Jurkat, Clone E6-1 (cell line): ENCODE data around the gene SLCO3A1.

Experiments
- DNase-seq: peaks from one replicate; pipeline ENCODE4 v3.0.0-alpha.2; 2011; ENCODE audit warnings: low read depth, low spot score
- H3K4me3 ChIP-seq: 2 replicates; pipeline ENCODE4 v1.5.1; 2011; ENCODE audit warnings: mild to moderate bottlenecking, low read length, control low read depth, moderate library complexity

The SLCO3A1 gene

DNA sequence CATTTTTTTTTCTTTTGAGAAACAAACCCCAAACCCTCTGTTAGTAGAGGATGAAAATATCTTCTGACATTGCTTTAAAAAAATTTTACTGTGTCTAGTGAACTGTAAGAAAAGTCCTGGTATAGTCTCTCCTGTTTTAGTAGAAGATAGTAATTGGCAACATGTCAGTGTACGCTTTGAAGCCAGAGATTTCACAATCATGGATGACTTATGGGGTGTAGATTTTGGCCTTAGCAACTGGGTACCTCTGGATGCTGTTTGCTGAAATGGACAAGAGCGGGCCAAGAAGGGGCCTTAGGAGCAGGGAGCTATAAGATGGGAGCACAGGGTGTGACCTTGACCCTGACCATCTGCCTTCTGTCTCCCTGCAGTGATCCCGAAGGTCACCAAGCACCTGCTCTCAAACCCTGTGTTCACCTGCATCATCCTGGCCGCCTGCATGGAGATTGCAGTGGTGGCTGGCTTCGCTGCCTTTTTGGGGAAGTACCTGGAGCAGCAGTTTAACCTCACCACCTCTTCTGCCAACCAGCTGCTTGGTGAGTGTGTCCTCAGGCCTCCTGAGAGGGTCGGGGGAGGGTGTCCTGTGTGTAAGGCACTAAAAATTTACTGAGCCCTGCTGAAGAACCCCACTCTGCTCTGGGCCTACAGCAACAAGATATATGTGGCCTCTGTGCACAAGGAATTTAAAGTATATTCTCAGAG is 266.7 kb downstream of the SLCO3A1 start:
- no peak overlapping the region for H3K4me3 ChIP-seq
- DNase-seq, result no peak

- DNase-seq, result no peak
- no peak overlapping the region for H3K4me3 ChIP-seq
Observed at GRCh38 chr15:92121047-92121446, 267.5 kb downstream of the SLCO3A1 start.

DNA sequence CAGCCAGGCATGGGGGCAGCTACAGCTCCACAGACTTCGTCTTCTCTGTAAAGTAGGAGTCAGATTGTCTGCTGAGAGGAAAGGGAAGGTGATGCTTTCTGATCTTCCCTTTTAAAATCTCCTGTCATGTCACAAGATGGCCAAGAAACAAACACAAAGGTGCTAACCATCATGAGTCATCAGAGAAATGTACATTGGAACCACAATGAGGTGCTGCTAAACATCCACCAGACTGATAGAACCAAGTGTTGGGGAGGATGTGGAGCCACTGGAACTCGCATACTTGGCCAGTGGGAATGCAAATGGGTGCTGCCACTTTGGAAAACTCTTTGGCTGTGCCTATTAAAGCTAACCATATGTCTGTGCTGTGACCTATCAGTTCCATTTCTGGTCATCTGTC is 268.8 kb downstream of the SLCO3A1 start:
- no peak for DNase-seq
- no peak overlapping the region for H3K4me3 ChIP-seq

DNA sequence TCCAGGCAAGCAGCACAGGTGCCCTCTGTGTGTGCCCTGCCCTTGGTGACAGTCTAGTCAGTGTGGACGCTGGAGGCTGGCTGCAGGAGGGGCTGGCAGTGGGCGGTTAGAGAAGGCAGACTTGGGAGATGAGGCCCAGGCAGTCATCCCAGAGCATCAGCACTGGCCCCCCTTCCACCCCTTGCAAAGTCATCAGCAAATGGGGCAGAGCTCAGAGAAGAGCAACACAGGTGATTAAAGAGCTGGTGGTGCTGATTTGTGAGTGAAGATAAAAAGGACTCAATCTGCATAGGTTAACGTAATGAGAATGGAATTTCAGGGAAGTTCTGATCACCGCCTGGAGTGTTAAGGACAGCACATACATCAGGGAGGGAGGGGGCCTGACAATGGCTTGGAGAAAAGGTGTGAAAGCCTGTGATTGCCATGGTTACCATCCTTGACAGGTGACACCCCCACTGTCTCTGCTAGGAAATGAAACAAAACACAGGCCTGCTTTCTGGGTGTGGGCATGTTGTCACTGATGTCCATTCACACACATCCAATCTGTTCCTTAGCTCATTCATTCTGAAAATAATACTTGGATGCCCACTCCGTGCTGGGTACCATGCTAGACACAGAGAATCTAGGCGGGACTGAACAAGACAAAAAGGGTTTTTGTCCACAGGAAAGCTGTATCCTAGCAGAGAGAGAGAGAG is 270.6 kb downstream of the SLCO3A1 start:
- H3K4me3 ChIP-seq, result no peak overlapping the region
- DNase-seq, result no peak

DNA sequence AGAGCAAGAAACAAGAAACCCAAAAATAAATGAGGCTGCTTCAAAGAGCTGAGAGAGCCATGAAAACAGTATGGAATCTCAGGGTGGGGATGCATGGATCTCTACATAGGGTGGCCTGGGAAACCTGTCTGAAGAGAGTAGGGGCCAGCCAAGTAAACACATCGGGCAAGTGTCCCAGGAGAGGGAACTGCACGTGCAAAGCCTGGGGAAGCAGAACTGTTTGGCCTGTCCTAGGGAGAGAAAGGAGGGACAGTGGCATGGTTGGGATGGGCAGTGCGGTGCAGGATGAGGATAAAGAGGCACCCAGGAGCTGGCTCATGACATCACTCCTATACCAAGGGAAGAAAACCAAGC is 271.1 kb downstream of the SLCO3A1 start:
- no peak overlapping the region for H3K4me3 ChIP-seq
- no peak for DNase-seq

DNA sequence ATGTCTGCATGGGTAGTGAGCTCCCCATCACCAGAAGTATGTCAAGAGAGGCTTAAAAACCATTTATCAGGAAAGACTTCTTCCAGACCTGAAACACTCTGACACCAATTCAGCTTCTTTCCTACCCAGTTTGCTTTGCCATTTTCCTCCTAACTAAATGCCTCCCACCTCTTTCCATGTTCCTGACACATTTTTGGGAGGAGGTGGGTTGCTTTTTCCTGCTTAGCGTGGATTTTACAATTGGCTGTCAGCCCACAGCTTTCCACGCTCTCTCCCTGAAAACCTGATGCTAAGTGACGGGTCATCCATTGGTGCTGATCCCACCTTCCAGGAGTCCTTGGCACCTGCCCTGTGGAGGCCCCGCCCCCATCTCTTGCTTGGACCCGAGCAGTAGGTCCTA is 275.3 kb downstream of the SLCO3A1 start:
- H3K4me3 ChIP-seq, result no peak overlapping the region
- DNase-seq, result no peak

DNA sequence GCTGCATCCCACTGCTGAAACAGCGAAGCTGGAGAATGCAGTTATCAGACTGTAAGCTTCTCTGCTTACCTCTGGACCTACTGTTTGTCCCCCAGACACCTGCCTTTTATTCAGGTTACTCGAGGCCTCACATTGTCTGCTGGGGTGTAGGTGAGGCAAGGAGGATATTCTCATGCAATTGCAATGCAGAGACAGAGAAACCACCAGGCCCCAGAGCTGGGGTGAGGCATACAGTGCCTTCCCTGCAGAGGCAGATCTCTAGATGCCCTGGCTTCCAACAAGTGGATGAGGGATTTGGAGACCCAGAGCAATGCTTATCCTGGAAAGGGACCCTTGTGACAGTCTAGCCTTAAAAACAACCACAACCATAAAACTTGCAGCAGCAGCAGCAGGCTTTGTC is 276.7 kb downstream of the SLCO3A1 start:
- no peak overlapping the region for H3K4me3 ChIP-seq
- DNase-seq, result no peak

DNA sequence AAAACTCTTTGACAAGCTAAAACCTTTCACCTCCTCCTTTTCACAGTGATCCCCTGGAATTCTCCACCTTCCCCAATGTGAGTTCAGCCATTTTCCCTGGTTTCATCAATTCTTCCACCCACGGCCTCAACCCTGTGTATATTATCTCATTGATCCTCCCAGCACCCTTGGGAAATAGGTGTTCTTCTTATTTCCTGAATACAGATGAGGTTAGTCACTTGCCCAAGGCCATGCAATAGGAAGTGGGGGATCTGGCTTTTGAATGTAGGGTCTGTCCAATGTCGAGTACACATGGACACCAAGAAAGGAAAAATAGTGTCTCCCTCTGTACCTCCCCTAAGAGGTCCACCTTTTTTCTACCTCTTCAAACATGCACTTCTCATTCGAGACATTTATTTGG is 277.4 kb downstream of the SLCO3A1 start:
- H3K4me3 ChIP-seq, result no peak overlapping the region
- DNase-seq, result no peak

DNA sequence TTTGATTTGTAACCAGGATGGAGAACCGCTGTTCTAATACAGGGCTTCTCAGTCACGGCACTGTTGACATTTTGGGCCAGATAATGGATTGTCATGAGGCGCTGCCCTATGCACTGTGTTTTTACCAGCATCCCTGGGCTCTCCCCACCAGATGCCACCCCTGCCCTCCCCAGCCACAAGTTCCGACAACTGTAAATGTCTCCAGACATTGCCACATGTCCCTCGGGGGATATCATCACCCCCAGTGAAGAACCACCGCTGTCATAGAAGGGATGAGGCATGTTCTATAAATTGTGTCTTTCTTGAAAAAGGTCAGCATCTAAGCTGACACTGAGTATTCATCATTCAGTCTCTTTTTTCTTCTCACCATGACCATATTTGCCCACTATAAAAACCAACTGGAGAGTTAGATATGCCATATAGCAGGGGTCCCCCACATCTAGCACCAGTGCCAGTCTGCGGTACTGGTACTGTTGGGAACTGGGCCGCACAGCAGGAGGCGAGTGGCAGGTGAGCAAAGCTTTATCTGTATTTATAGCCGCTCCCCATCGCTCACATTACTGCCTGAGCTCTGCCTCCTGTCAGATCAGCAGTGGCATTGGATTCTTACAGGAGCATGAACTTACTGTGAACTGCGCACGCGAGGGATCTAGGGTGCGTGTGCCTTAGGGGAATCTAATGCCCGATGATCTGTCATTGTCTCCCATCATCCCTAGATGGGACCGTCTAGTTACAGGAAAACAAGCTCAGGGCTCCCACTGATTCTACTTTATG is 279.7 kb downstream of the SLCO3A1 start:
- no peak overlapping the region for H3K4me3 ChIP-seq
- no peak for DNase-seq

DNA sequence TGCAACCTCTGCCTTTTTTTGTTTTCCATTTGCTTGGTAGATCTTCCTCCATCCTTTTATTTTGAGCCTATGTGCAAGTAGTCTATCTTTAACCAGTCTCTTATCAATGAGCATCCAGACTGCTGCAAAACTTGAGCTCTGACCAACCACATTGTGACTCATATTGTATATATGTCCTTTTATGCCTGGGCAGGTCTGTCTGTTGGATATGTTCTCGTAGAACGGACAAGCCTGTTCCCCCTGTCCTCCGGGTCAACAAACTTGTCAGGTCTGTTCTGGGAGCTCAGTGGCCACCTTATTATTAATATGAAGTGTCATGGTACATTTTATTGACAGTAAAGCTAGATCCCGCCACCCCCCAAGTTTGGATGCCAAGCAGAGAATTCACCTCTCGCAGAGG is 287.3 kb downstream of the SLCO3A1 start:
- no peak for DNase-seq

DNA sequence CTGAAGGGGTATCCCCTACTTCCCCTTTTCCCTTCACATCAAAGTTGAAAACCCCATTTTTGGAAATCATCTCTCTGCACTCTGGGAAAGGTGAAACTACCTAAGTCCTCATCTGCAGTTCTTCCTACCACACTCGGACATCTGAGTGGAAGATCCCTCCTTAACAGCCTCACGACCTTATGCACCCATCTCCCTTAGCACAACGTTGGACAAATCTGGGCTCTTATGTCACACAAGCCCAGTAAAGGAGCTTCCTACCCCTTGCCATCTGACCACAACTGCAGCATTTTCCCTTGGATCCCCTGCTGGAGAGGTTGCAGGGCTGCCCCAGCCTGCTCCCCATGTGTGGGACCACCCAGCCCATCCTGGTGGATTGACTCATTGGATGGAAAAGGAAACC is 288.1 kb downstream of the SLCO3A1 start:
- no peak for DNase-seq
- H3K4me3 ChIP-seq, result no peak overlapping the region

More for the DNA sequence above, 287.3 kb downstream of the SLCO3A1 start:
- H3K4me3 ChIP-seq, result no peak overlapping the region

DNA sequence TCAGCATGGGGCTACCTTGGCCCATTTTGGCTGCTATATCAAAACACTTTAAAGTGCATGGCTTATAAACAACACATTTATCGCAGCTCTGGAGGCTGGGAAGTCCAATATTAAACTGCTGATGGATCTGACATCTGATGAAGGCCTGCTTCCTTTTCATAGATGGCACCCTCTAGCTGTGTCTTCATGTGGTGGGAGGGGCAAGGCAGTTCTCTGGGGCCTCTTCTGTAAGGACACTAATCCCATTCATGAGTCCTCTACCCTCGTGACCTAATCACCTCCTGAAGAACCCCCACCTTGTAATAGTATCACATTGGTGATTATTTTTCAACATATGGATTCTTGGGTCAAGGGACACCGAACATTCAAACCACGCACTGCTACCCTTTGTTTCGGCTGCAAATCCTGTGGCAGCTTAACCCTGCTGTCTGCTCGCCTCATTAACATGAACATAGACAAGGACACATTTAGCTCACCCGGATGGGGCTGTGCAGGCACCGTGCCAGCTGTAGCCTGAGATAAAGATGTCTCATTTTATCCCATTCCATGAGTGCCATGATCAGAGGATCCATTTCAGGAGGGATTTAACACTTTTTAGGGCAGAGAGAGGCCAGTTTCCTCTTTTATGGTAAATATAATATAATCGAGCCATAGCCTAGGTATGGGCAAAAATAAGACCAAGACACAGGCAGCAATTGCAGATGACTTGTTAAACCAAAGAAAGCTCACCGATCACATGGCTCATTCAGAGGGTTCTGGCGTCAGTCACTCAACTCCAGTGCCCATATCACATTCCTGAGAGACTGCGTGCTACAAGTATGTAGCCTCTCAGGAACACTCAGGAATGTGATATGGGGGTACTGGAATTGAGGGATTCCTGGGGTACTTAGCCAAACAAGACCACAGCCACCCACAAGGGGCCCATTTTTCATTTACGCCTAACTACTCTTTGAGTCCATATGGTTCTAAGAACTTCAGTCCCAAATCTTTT is 289.0 kb downstream of the SLCO3A1 start:
- H3K4me3 ChIP-seq, result no peak overlapping the region

DNA sequence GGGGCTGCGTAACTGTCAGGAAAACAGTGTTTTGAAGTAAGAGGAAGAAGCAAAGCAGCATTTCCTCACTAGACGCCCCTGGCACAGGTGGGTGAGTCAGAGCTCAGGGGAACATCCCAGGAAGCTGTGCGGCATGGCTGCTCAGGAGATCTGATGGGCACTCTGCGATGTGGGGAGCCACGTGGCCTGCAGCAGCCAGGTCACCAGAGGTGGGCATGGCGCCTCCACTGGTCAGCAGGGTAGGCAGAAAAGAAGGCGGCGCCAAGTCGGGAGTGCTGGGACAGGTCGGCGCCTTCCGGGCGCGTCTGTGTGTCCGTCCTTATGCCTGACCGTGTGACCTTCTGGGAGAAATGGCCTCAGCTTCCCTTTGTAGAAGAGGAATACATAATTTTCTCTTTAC is 290.3 kb downstream of the SLCO3A1 start:
- H3K4me3 ChIP-seq, result no peak overlapping the region
- DNase-seq, result no peak

More for the DNA sequence above, 289.0 kb downstream of the SLCO3A1 start:
- DNase-seq, result no peak

GRCh38 chr15:92146511-92147150 is 293.1 kb downstream of the SLCO3A1 start:
- H3K4me3 ChIP-seq, result no peak overlapping the region
- DNase-seq, result no peak

- H3K4me3 ChIP-seq, result no peak overlapping the region
- DNase-seq, result no peak
Observed at GRCh38 chr15:92149029-92149428, 295.5 kb downstream of the SLCO3A1 start.

DNA sequence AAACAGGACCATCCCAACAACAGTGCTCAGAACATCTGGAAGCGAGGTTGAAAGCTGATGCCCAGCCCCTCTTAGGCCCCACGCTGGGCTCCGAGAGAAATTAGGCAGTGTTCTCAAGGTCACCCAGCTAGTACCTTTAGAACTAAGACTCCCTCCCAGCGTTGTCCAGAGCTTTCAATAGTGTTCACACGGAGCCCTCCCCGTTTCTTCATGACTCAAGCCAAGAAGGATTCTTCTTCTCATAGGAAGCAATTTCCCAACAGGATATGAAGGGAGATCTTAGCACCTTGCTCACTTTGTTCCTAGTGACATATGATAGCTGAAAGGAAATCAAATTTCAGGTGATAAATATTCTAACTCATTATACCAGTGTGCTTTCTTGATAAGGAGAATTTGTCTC is 296.0 kb downstream of the SLCO3A1 start:
- no peak overlapping the region for H3K4me3 ChIP-seq
- no peak for DNase-seq

- DNase-seq, result no peak
- H3K4me3 ChIP-seq, result no peak overlapping the region
Observed at GRCh38 chr15:92151168-92151567, 297.7 kb downstream of the SLCO3A1 start.

DNA sequence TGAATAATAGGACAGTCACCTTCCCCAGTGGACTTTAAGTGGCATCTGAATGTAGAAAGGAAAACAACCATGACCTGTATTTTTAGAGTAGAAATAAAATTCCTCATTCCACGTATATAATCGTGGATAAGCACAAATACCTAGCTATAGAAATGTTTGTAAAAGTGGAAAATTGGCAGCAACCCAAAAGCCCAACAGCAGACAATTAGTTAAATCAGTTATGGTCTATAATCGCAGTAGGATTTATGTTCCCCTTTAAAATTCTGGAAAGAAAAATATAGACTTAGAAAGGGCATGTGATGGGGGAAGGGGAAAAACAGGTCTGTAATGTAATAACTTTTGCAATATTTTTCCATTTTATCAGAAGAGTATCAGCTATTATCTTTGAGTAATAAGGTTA is 298.2 kb downstream of the SLCO3A1 start:
- DNase-seq, result no peak

GRCh38 chr15:92152983-92153382 is 299.5 kb downstream of the SLCO3A1 start:
- no peak overlapping the region for H3K4me3 ChIP-seq
- no peak for DNase-seq

More for the DNA sequence above, 298.2 kb downstream of the SLCO3A1 start:
- no peak overlapping the region for H3K4me3 ChIP-seq
